Activated T-helper 1 cell treated with anti-CD3 and anti-CD28 coated beads, Interleukin-12 subunit alpha, Interleukin-12 subunit beta, Interleukin-2, Interleukin-4 antibody, amounts not matched to agents 30 ng/mL and 10 ng/mL and 1 ng/mL, durations not matched to agents 14 hours and 24 hours and 36 hours (primary cell): Measurements from ENCODE around the gene WDR87. TPM values are rescaled to one million over a fixed set of nuclear protein-coding genes. Genes with fewer than 3 reads are reported as not detected.
"Not testable (repeated sequence)": the region's sequence is repeated elsewhere in the genome, so short reads cannot be mapped to it uniquely, and the experiment has no call there.

Experiments used
- DNase-seq: peaks from one replicate; pipeline ENCODE4 v3.0.0; 2021; ENCODE audit warnings: low spot score
- H3K27ac Mint-ChIP-seq: one replicate; pipeline ENCODE4 v1.8.0; 2021; ENCODE audit warnings: mild to moderate bottlenecking, mixed read lengths
- H3K27me3 Mint-ChIP-seq: one replicate; pipeline ENCODE4 v1.8.0; 2022; ENCODE audit warnings: mild to moderate bottlenecking, moderate library complexity, mixed read lengths; ENCODE audit not compliant: insufficient read depth
- H3K36me3 Mint-ChIP-seq: one replicate; pipeline ENCODE4 v1.8.0; 2021; ENCODE audit warnings: low read depth, mixed read lengths
- H3K4me1 Mint-ChIP-seq: one replicate; pipeline ENCODE4 v1.8.0; 2021; ENCODE audit warnings: low read depth, mixed read lengths
- H3K4me3 Mint-ChIP-seq: one replicate; pipeline ENCODE4 v1.8.0; 2021; ENCODE audit warnings: mild to moderate bottlenecking, moderate library complexity, mixed read lengths
- H3K9me3 Mint-ChIP-seq: one replicate; pipeline ENCODE4 v1.8.0; 2021; ENCODE audit warnings: mixed read lengths
- intact Hi-C: fragments of 100-400 bp; cut with micrococcal nuclease; formaldehyde crosslinking; loops from one replicate; pipeline ENCODE4 v1.15.1; 2024
- total RNA-seq: library from RNA; stranded (reverse); gene quantifications from 2 replicates; pipeline ENCODE4 v1.2.3, GENCODE V29; 2022

The WDR87 gene
- total RNA-seq, 1 donor from 2014 or later = not detected

GRCh38 chr19:37896180-37896579, 10.2 kb downstream of the WDR87 start:
- H3K4me1 Mint-ChIP-seq = peaks cover 4% of the 10 kb centered on the region
- no peaks in the 10 kb centered on the region for H3K27me3 Mint-ChIP-seq
- H3K9me3 Mint-ChIP-seq = peaks cover 8% of the 10 kb centered on the region
- no peak overlapping the region for H3K4me3 Mint-ChIP-seq
- intact Hi-C loops = no loop called here
- no peak for DNase-seq
- no peak overlapping the region for H3K27ac Mint-ChIP-seq
- no peaks in the 10 kb centered on the region for H3K36me3 Mint-ChIP-seq

- Mint-ChIP-seq H3K4me3 (no peak overlapping the region), H3K27ac (no peak overlapping the region), H3K9me3 (peaks cover 8% of the 10 kb centered on the region), H3K4me1 (peaks cover 4% of the 10 kb centered on the region), H3K27me3 (no peaks in the 10 kb centered on the region), H3K36me3 (no peaks in the 10 kb centered on the region)
- intact Hi-C loops = no loop called here
- no peak for DNase-seq
Observed at GRCh38 chr19:37893845-37894575, 12.4 kb downstream of the WDR87 start.

GRCh38 chr19:37886571-37886970, 19.8 kb downstream of the WDR87 start:
- no peaks in the 10 kb centered on the region for H3K27me3 Mint-ChIP-seq
- H3K4me3 Mint-ChIP-seq = no peak overlapping the region
- H3K36me3 Mint-ChIP-seq = no peaks in the 10 kb centered on the region
- no peak overlapping the region for H3K27ac Mint-ChIP-seq
- no peak for DNase-seq
- peaks cover 18% of the 10 kb centered on the region for H3K9me3 Mint-ChIP-seq
- no peaks in the 10 kb centered on the region for H3K4me1 Mint-ChIP-seq
- intact Hi-C loops = no loop called here

GRCh38 chr19:37885392-37885791, 21.0 kb downstream of the WDR87 start:
- Mint-ChIP-seq H3K27ac (no peak overlapping the region), H3K9me3 (peaks cover 17% of the 10 kb centered on the region), H3K4me3 (no peak overlapping the region), H3K4me1 (no peaks in the 10 kb centered on the region), H3K36me3 (no peaks in the 10 kb centered on the region), H3K27me3 (no peaks in the 10 kb centered on the region)
- no peak for DNase-seq
- intact Hi-C loops = no loop called here

- Mint-ChIP-seq H3K27me3 (no peaks in the 10 kb centered on the region), H3K4me1 (no peaks in the 10 kb centered on the region), H3K9me3 (peaks cover 32% of the 10 kb centered on the region), H3K4me3 (no peak overlapping the region), H3K36me3 (no peaks in the 10 kb centered on the region), H3K27ac (no peak overlapping the region)
- intact Hi-C loops = no loop called here
- no peak for DNase-seq
Observed at GRCh38 chr19:37877147-37877546, 29.2 kb downstream of the WDR87 start.

GRCh38 chr19:37876032-37876431, 30.4 kb downstream of the WDR87 start:
- no peak overlapping the region for H3K27ac Mint-ChIP-seq
- H3K36me3 Mint-ChIP-seq = no peaks in the 10 kb centered on the region
- no peak overlapping the region for H3K4me3 Mint-ChIP-seq
- no peak for DNase-seq
- peaks cover 33% of the 10 kb centered on the region for H3K9me3 Mint-ChIP-seq
- no peaks in the 10 kb centered on the region for H3K4me1 Mint-ChIP-seq
- peaks cover 2% of the 10 kb centered on the region for H3K27me3 Mint-ChIP-seq
- intact Hi-C loops = no loop called here

GRCh38 chr19:37874784-37875183, 31.6 kb downstream of the WDR87 start:
- no peaks in the 10 kb centered on the region for H3K36me3 Mint-ChIP-seq
- H3K27ac Mint-ChIP-seq = no peak overlapping the region
- no peak overlapping the region for H3K4me3 Mint-ChIP-seq
- DNase-seq = no peak
- H3K4me1 Mint-ChIP-seq = no peaks in the 10 kb centered on the region
- peaks cover 2% of the 10 kb centered on the region for H3K27me3 Mint-ChIP-seq
- intact Hi-C loops = no loop called here
- peaks cover 42% of the 10 kb centered on the region for H3K9me3 Mint-ChIP-seq

GRCh38 chr19:37872383-37872782, 34.0 kb downstream of the WDR87 start:
- Mint-ChIP-seq H3K36me3 (no peaks in the 10 kb centered on the region), H3K4me3 (no peak overlapping the region), H3K9me3 (peaks cover 40% of the 10 kb centered on the region), H3K27me3 (peaks cover 2% of the 10 kb centered on the region), H3K27ac (no peak overlapping the region), H3K4me1 (no peaks in the 10 kb centered on the region)
- DNase-seq = no peak
- intact Hi-C loops = no loop called here

- Mint-ChIP-seq H3K27ac (no peak overlapping the region), H3K36me3 (no peaks in the 10 kb centered on the region), H3K9me3 (peaks cover 42% of the 10 kb centered on the region), H3K4me1 (no peaks in the 10 kb centered on the region), H3K27me3 (peaks cover 2% of the 10 kb centered on the region), H3K4me3 (no peak overlapping the region)
- no peak for DNase-seq
- intact Hi-C loops = no loop called here
Observed at GRCh38 chr19:37869766-37870340, 36.5 kb downstream of the WDR87 start.

- no peak overlapping the region for H3K4me3 Mint-ChIP-seq
- H3K27me3 Mint-ChIP-seq = peaks cover 2% of the 10 kb centered on the region
- DNase-seq = no peak
- no peaks in the 10 kb centered on the region for H3K4me1 Mint-ChIP-seq
- intact Hi-C loops = no loop called here
- peaks cover 53% of the 10 kb centered on the region for H3K9me3 Mint-ChIP-seq
- H3K27ac Mint-ChIP-seq = no peak overlapping the region
- no peaks in the 10 kb centered on the region for H3K36me3 Mint-ChIP-seq
Observed at GRCh38 chr19:37867831-37868230, 38.6 kb downstream of the WDR87 start.

GRCh38 chr19:37865930-37866329, 40.5 kb downstream of the WDR87 start:
- DNase-seq, H3K27me3 Mint-ChIP-seq, H3K36me3 Mint-ChIP-seq, H3K4me1 Mint-ChIP-seq, H3K27ac Mint-ChIP-seq, H3K4me3 Mint-ChIP-seq, intact Hi-C loops: not testable (repeated sequence)
- peaks cover 40% of the 10 kb centered on the region for H3K9me3 Mint-ChIP-seq

GRCh38 chr19:37864501-37864900, 41.9 kb downstream of the WDR87 start:
- intact Hi-C loops = no loop called here
- Mint-ChIP-seq H3K36me3 (no peaks in the 10 kb centered on the region), H3K4me3 (no peak overlapping the region), H3K9me3 (peaks cover 29% of the 10 kb centered on the region), H3K27me3 (no peaks in the 10 kb centered on the region), H3K4me1 (no peaks in the 10 kb centered on the region), H3K27ac (no peak overlapping the region)
- DNase-seq = no peak

GRCh38 chr19:37855098-37855497, 51.3 kb downstream of the WDR87 start:
- DNase-seq = no peak
- Mint-ChIP-seq H3K4me1 (no peaks in the 10 kb centered on the region), H3K9me3 (peaks cover 13% of the 10 kb centered on the region), H3K27ac (no peak overlapping the region), H3K27me3 (no peaks in the 10 kb centered on the region), H3K36me3 (no peaks in the 10 kb centered on the region), H3K4me3 (no peak overlapping the region)
- intact Hi-C loops = no loop called here
